TTC549 (cell line): ENCODE results near the gene AKAP1.
"Not testable (repeated sequence)": the region's sequence is repeated elsewhere in the genome, so short reads cannot be mapped to it uniquely, and the experiment has no call there.

Experiments
- FAIRE-seq: peaks from 2 replicates; lab custom pipeline; 2012; peaks lifted over from hg19 to GRCh38; lab: Jason Lieb, UNC

The AKAP1 gene

GRCh38 chr17:57075193-57075592 lies 9.9 kb upstream of the AKAP1 start:
- no peak for FAIRE-seq

- FAIRE-seq: no peak
Observed at GRCh38 chr17:57075785-57076184, 9.3 kb upstream of the AKAP1 start.

GRCh38 chr17:57077000-57077399 lies 8.0 kb upstream of the AKAP1 start:
- FAIRE-seq: no peak

- FAIRE-seq: no peak
Observed at GRCh38 chr17:57078274-57078673, 6.8 kb upstream of the AKAP1 start.

- no peak for FAIRE-seq
Observed at GRCh38 chr17:57080718-57081117, 4.3 kb upstream of the AKAP1 start.

- FAIRE-seq: no peak
Observed at GRCh38 chr17:57082441-57082840, 2.6 kb upstream of the AKAP1 start.

GRCh38 chr17:57084361-57084801 lies 665 bp upstream of the AKAP1 start:
- no peak for FAIRE-seq

- no peak for FAIRE-seq
Observed at GRCh38 chr17:57085448-57086068, 512 bp downstream of the AKAP1 start.

- FAIRE-seq: no peak
Observed at GRCh38 chr17:57086069-57086930, 1.3 kb downstream of the AKAP1 start.

GRCh38 chr17:57088298-57088697 lies 3.3 kb downstream of the AKAP1 start:
- no peak for FAIRE-seq

- FAIRE-seq: no peak
Observed at GRCh38 chr17:57089391-57089790, 4.3 kb downstream of the AKAP1 start.

- no peak for FAIRE-seq
Observed at GRCh38 chr17:57090560-57091185, 5.6 kb downstream of the AKAP1 start.

- no peak for FAIRE-seq
Observed at GRCh38 chr17:57091186-57091618, 6.2 kb downstream of the AKAP1 start.

GRCh38 chr17:57092171-57092570 lies 7.1 kb downstream of the AKAP1 start:
- no peak for FAIRE-seq

- no peak for FAIRE-seq
Observed at GRCh38 chr17:57092779-57093178, 7.7 kb downstream of the AKAP1 start.

GRCh38 chr17:57096472-57097202 lies 11.6 kb downstream of the AKAP1 start:
- no peak for FAIRE-seq

- FAIRE-seq: no peak
Observed at GRCh38 chr17:57097832-57098421, 12.9 kb downstream of the AKAP1 start.

GRCh38 chr17:57099165-57099564 lies 14.1 kb downstream of the AKAP1 start:
- no peak for FAIRE-seq

- no peak for FAIRE-seq
Observed at GRCh38 chr17:57102122-57102521, 17.1 kb downstream of the AKAP1 start.

- not testable (repeated sequence) for FAIRE-seq
Observed at GRCh38 chr17:57102660-57103059, 17.6 kb downstream of the AKAP1 start.

- no peak for FAIRE-seq
Observed at GRCh38 chr17:57104461-57105175, 19.6 kb downstream of the AKAP1 start.
